GM23338 (cell line): Measurements from ENCODE around the gene STRIP1. TPM values are rescaled to one million over a fixed set of nuclear protein-coding genes. Genes with fewer than 3 reads are reported as not detected.

ENCODE experiments used
- ATAC-seq: fragments of 200-7000 bp; cut with Tn5 transposase; 3 replicates; pipeline ENCODE4 v1.9.1; 2020
- DNase-seq: peaks from one replicate; pipeline ENCODE4 v3.0.0-alpha.2; 2015; ENCODE audit warnings: low spot score
- H2AFZ ChIP-seq: fragments of 200-600 bp; sonication (generic); 2 replicates; pipeline ENCODE4 v1.8.0; 2016; ENCODE audit warnings: antibody characterized with exemption, mild to moderate bottlenecking, moderate library complexity
- H3F3A ChIP-seq: fragments of 200-600 bp; sonication (generic); replicated peaks from 2 replicates; pipeline ENCODE4 v1.8.0; 2017; ENCODE audit warnings: antibody characterized with exemption, mixed run types, low read depth
- H3K27ac ChIP-seq: fragments of 200-600 bp; sonication (generic); 2 replicates; pipeline ENCODE4 v1.6.1; 2016; ENCODE audit warnings: low read depth
- H3K27me3 ChIP-seq: fragments of 200-600 bp; sonication (generic); 2 replicates; pipeline ENCODE4 v1.8.0; 2016; ENCODE audit warnings: mild to moderate bottlenecking, mixed run types, moderate library complexity; ENCODE audit not compliant: insufficient read depth
- H3K36me3 ChIP-seq: fragments of 200-600 bp; sonication (generic); 2 replicates; pipeline ENCODE4 v1.8.0; 2016; ENCODE audit warnings: mild to moderate bottlenecking; ENCODE audit not compliant: insufficient read depth
- H3K4me1 ChIP-seq: fragments of 200-600 bp; sonication (generic); 2 replicates; pipeline ENCODE4 v1.8.0; 2016; ENCODE audit warnings: mild to moderate bottlenecking, moderate library complexity; ENCODE audit not compliant: insufficient read depth
- H3K4me2 ChIP-seq: fragments of 200-600 bp; sonication (generic); 2 replicates; pipeline ENCODE4 v1.7.1; 2017; ENCODE audit warnings: mixed run types
- H3K4me3 ChIP-seq: fragments of 200-600 bp; sonication (generic); 2 replicates; pipeline ENCODE4 v1.6.1; 2016; ENCODE audit warnings: mixed run types
- H3K79me2 ChIP-seq: fragments of 200-600 bp; sonication (generic); replicated peaks from 2 replicates; pipeline ENCODE4 v1.8.0; 2017; ENCODE audit warnings: mild to moderate bottlenecking; ENCODE audit not compliant: insufficient read depth
- H3K9me2 ChIP-seq: fragments of 200-600 bp; sonication (generic); 2 replicates; pipeline ENCODE4 v1.8.0; 2017; ENCODE audit not compliant: insufficient read depth
- H4K20me1 ChIP-seq: fragments of 200-600 bp; sonication (generic); replicated peaks from 2 replicates; pipeline ENCODE4 v1.8.0; 2017; ENCODE audit warnings: mild to moderate bottlenecking; ENCODE audit not compliant: insufficient read depth
- H3K27ac Mint-ChIP-seq: 2 replicates; pipeline ENCODE4 v1.8.0; 2020; ENCODE audit warnings: inconsistent platforms, mild to moderate bottlenecking, moderate library complexity, mixed read lengths
- H3K27me3 Mint-ChIP-seq: 3 replicates; pipeline ENCODE4 v1.8.0; 2022; ENCODE audit warnings: low read depth, mild to moderate bottlenecking, moderate library complexity, mixed read lengths, inconsistent platforms; ENCODE audit not compliant: insufficient read depth, poor library complexity
- H3K36me3 Mint-ChIP-seq: 3 replicates; pipeline ENCODE4 v1.8.0; 2021; ENCODE audit warnings: low read depth, mild to moderate bottlenecking, inconsistent platforms, moderate library complexity, mixed read lengths
- H3K4me1 Mint-ChIP-seq: 3 replicates; pipeline ENCODE4 v1.8.0; 2020; ENCODE audit warnings: mild to moderate bottlenecking, inconsistent platforms, mixed read lengths
- H3K4me3 Mint-ChIP-seq: 3 replicates; pipeline ENCODE4 v1.8.0; 2021; ENCODE audit warnings: moderate library complexity, mild to moderate bottlenecking, inconsistent platforms, mixed read lengths
- H3K9me3 Mint-ChIP-seq: 3 replicates; pipeline ENCODE4 v1.8.0; 2020; ENCODE audit warnings: moderate library complexity, mild to moderate bottlenecking, inconsistent platforms, mixed read lengths
- CREB1 ChIP-seq: fragments of 250-450 bp; sonication (Bioruptor Pico); IDR thresholded peaks from 2 replicates; pipeline ENCODE4 v1.5.0; 2020; ENCODE audit warnings: low read depth, mild to moderate bottlenecking, moderate library complexity
- EZH2 ChIP-seq: fragments of 200-600 bp; sonication (generic); IDR thresholded peaks from one replicate; pipeline ENCODE4 v1.8.0; 2017; ENCODE audit warnings: antibody characterized with exemption, mild to moderate bottlenecking, low read depth; ENCODE audit not compliant: unreplicated experiment
- JUNB ChIP-seq: IDR thresholded peaks from one replicate; pipeline ENCODE4 v1.6.1; 2016; ENCODE audit warnings: antibody characterized with exemption; ENCODE audit not compliant: unreplicated experiment
- REST ChIP-seq: IDR thresholded peaks from one replicate; pipeline ENCODE4 v1.6.1; 2018; ENCODE audit warnings: antibody characterized with exemption; ENCODE audit not compliant: unreplicated experiment
- ZNF462 ChIP-seq: fragments of 250-450 bp; sonication (Bioruptor Pico); IDR thresholded peaks from 2 replicates; pipeline ENCODE4 v1.5.0; 2020; ENCODE audit warnings: mild to moderate bottlenecking, moderate library complexity
- polyA plus RNA-seq: library from polyadenylated mRNA; unstranded; fragments of >200 nt; fragmentation: Nextera tagmentation; extraction: Ambion mirVana; gene quantifications from 2 replicates; pipeline ENCODE4 v1.2.1, GENCODE V29; 2016
- total RNA-seq: library from RNA; depleted of rRNA; stranded (reverse); fragments of >200 nt; shearing (Covaris generic); gene quantifications from 2 replicates; pipeline ENCODE4 v1.2.3, GENCODE V29; 2014

STRIP1 gene
- total and polyA plus RNA-seq, 2 experiments from 2014 or later, result 17.2 to 50.6 TPM

- Histone ChIP-seq H2AFZ (no peak overlapping the region), H3K4me1 (peaks cover 32% of the 10 kb centered on the region), H3K27me3 (no peaks in the 10 kb centered on the region), H3K4me3 (no peak overlapping the region), H3K9me2 (no peaks in the 10 kb centered on the region), H3K4me2 (no peak overlapping the region), H3K36me3 (peaks cover 34% of the 10 kb centered on the region), H4K20me1 (peaks cover 15% of the 10 kb centered on the region; the same call in 1 of the 2 replicates), H3K79me2 (peaks cover 39% of the 10 kb centered on the region), H3K27ac (no peak overlapping the region), H3F3A (no peaks in the 10 kb centered on the region)
- no peak for ATAC-seq
- Mint-ChIP-seq H3K4me3 (no peak overlapping the region), H3K36me3 (peaks cover 42% of the 10 kb centered on the region), H3K27me3 (no peaks in the 10 kb centered on the region), H3K4me1 (peaks cover 39% of the 10 kb centered on the region), H3K9me3 (no peaks in the 10 kb centered on the region), H3K27ac (no peak overlapping the region)
- TF ChIP-seq EZH2 (no peak), ZNF462 (CRISPR knock-in tag) (no peak), REST (no peak), CREB1 (CRISPR knock-in tag) (no peak), JUNB (no peak)
- no peak for DNase-seq
These were observed 25.4 kb upstream of the STRIP1 start for GRCh38 chr1:110008971-110009565.
